Endometrium (tissue), 2 donors: ENCODE data around the gene DEK.

Experiments used
- FAIRE-seq: peaks from 2 replicates; lab custom pipeline; 2012; peaks lifted over from hg19 to GRCh38; lab: Jason Lieb, UNC
- donor health status: control.
- donor health status: control.

DEK gene

DNA sequence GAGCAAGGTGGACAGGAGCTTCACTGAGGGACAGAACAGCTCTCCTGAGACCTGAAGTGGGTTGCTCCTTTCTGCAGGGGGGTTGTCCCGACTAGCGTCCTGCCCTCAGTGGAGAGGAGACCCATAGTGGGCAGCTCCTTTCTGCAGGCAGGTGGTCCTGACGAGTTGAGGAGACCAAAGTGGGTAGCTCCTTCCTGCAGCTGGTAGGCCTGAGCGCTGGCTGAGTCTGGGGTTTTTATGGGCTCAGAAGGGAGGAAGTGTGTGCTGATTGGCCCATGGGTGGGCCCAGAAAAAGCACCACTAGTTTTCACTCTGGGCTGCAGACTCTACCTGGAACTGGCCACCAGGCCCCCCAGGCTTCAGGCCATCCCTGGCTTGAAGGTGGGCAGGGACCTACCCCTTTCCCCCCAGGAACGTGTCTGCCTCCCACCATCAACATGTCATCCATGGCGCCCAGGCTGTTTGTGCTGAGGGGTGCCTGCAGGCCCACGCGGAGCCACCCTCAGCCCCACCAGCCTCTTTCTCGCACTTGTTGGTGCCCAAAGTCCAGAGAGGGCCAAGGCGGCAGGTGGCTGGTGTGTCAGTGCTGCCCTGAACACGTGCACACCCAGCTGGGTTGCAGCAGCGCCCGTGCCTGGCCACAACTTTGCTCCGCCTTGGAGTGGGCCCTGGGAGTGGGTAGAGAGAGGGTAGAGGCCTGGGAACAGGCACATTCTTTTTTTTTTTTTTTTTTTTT lies 1.6 kb upstream of the DEK start:
- no peak for FAIRE-seq

DNA sequence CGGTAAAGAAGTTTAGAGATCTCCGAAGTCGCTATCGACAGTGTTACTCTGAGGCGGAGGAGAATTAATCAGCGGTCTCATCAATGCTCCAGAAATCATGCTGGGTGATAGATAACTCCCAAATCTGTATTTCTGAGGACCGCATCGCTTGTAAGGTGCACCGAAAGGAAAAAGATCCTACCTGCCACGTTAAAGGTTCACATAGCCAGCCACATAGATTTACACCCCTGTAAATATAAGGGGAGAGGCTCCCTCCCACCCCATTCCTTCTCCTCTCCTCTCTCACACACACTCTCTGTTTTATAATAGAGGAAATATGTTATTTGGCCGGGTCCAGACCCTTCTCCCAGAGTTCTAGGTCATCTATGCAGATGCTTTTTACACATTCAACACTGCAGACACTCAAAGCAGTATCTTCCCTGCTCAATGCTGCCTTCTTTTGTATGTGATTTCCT lies 620 bp upstream of the DEK start:
- no peak for FAIRE-seq

DNA sequence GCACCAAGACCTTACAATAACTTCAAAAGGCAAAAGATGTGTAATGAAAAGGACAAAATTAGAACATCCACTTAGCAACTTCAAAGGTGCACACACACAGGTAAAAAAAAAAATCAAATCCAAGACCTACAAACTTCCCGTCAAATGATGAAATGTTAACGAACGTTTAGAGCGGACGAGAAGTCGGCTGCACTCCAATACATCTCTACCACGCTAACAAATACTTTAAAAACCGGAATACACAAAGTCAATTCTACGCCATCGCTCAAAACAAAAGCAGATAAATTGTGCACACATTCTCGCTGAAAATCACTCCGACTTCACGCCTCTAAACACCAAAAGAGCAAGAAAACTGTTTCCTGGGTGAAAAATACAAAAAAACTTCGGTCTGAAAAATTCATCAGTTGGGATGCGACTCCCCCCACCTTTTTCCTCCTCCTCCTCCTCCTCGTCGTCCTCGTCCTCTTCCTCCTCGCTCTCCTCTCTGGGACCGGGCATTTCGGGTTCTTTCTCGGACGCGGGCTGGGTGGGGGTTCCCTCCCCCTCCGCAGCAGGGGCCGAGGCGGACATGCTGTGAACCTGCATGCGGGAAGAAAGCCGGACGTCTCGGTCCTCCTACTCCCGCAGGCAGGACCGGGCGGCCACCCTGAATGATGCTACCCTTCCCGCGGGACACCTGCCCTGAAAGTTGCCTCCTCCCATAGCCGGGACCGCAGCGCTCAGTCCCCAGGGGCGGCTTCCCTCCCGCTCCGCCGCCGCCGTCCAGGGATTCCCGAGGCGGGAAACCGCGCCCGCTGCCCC lies 712 bp downstream of the DEK start:
- FAIRE-seq, result no peak

DNA sequence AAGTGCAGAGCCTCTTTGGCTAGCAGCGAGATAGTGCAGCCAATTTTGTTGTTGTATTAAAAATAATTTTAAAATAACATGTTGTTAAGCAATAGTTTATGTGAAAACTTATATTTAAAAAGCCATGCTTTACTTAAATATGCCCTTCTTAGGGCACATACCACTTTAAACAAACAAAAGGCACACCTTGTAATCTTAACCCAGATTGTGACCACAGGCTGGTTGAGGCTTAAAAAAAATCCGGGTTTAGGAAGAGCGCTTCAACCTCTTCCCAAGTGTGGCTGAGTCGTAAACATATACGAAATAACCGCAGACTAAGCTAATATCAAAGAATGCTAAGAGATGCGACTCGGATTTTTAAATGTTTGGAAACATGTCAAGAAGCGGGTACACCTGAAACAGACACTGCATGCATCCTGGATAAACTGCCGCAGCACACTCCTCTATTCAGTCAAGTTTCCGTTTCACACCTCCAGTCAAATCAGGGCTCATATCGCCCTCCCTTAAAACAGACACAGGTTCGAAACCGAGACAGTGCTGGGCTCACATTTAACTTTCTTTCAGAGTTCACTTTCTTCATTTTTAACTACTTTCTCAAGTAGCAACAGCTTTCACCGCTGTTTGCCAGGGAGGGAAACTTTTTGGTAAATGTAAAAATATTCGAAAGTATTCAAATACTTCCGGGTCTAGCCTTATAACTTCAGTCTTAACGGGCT lies 1.5 kb downstream of the DEK start:
- no peak for FAIRE-seq

DNA sequence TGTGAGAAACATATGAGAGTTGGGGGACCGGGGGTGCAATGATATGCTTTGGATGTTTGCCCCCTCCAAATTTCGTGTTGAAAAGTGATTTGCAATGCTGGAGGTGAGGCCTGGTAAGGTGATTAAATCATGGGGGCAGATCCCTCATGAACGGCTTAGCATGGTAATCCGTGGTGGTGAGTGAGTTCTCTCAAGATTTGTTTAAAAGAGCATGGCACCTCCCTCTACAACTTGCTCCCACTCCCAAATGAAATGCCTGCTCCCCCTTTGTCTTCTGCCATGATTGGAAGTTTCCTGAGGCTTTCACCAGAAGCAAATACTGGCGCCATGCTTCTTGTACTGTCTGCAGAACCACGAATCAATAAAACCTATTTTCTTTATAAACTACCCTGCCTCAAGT lies 2.5 kb downstream of the DEK start:
- no peak for FAIRE-seq

DNA sequence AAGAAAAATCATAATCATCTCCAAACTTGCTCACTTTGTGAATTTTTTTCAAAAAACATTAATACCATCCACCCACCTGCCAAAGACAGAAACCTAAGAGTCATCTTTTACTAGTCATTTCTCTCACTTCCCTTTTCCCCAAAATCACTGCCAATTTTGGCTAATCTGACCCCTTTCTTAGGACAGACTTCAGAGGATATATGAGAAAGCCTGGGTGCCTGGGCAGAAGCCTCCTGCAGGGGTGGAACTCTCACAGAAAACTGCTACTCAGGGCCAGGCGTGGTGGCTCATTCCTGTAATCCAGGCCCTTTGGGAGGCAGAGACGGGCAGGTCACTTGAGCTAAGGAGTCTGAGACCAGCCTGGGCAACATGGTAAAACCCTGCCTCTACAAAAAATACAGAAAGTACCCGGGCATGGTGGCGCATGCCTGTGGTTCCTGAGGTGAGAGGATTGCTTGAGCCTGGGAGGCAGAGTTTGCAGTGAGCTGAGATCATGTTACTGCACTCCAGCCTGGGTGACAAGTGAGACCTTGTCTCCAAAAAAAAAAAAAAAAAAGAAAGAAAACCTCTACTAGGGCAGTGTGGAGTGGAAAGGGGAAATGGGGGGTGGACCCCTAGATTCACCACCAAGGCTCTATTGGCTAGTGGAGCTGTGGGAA lies 3.8 kb downstream of the DEK start:
- no peak for FAIRE-seq

DNA sequence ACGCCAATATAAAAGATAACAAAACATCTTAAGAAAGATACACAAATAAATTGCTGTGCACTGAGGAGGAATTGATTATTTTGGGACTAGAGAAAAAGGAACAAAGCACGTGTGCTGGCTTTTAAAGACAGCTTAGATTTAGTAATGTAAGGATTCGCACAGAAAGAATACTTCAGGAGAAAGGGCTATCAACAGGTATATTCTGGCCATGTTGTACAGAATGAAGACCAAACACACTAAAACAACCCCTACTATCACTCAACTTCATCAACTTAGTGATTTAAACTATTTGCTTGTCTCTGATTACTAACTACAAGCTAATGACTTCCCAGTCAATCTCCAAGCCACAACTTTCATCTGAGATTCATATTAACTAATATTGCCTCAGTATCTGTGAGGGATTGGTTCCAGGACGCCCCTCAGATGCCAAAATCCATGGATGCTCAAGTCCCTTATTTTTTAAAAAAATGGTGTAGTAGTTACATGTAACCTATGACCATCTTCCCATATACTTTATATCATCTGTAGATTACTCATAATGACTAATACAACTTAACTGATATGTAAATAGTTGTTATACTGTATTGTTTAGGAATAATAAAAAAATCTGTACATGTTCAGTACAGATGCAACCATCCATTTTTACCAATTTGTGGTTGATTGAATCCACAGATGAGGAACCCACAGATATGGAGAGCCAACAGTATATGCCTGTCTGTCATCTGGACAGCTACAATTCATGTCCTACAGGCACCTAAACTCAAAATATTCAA lies 4.5 kb downstream of the DEK start:
- FAIRE-seq, result no peak

DNA sequence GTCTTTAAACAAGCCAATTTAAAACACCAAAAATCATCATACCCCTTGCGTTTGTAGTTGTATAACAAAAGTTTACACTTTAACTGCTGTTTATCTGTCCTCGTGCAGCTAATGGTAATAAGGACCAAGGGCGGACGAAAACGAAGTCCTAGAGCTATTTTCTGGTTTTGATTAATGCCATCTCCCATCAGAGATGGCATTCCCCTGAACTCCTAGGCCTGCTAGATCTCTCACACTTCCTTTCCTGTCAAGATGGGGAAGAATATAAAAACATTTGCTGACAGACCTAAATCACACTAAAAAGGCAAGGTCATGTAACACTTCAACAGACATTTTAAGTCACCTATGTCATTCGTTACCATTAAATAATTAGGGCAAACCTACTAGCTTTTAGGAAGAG lies 9.5 kb downstream of the DEK start:
- no peak for FAIRE-seq

DNA sequence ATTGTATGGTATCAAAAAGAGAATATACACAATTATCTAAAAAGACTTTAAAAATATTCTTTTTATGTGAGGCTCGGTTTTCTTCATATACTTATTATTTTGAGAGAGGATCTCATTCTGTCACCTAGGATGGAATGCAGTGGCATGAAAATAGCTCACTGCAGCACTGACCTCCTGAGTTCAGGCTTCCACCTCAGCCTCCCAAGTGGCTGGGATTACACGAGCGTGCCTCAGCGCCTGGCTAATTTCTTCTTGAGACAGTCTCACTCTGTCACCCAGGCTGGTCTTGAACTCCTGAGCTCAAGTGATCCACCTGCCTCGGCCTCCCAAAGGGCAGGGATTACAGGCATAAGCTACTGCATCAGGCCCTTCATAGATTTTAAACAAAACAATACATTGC lies 10.7 kb downstream of the DEK start:
- FAIRE-seq, result no peak

DNA sequence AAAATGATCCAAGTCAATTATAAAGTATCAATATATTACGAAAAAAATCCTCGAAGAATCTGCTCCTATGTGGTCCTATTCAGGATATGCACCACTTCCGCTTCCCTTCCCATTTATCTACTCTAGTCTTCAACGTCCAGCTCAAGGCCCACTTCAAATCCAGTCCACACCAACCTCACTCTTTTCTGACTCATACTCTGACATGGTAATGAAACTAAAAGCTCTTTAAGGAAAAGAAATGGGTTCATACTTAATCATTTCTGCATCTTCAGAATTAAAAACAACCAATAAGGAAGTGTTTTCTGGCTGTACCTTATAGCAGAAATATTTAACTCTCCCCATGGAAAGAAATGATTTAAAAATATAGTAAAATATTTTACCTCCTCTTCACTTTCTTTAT lies 15.1 kb downstream of the DEK start:
- no peak for FAIRE-seq

DNA sequence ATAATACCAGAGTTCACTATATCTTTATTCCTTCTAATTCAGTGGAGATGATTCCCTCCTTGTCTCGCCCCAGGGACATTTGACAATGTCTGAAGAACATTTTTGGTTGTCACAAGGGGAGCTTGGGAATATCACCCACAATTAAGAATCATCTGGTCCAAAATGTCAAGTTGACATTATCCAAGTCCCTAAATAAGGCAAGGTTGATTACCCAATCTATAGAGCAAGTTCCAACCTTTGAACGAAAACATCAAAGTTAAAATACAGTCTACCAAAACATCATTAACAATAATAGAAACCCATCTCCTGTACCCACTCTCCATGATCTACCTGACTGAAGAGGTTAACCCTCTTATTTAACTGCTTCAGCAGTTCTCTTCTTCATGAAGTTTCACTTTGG lies 15.6 kb downstream of the DEK start:
- no peak for FAIRE-seq

DNA sequence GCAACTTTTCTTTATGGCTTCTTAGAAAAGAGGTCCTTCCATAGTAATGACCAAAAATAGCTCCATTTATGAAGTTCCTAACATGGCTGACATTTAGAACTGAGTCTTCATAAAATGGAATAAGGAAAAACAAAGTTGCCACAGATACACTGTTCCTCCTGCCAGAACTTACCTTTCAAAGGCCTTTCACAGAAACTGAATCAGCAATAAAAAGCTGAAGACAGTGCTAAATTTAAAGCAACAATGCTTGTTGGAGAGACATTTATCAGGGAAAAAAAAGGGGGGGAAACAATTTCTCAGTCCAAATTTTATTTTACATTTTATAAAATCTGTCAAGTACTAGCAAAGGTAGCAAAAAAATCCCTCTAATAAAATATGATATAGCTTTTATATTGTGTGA lies 17.3 kb downstream of the DEK start:
- no peak for FAIRE-seq

DNA sequence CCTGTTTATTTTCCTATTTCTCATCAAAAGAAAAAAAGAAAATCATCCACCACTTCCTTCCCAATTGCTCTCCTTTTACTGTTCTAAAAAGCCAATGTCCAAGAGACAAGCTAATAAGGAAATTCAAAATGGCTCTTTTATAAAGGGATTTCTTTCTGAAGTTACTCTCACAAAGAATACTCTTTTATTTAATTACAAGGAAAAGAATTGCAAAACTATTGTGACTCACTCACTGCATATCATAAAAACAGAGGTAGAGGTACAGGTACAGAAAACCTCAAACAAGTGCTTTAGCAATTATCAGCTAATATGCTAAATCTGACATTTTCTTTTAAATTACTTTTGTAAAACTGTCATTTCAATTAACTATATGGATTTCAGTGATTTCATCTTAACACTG lies 18.1 kb downstream of the DEK start:
- FAIRE-seq, result no peak

DNA sequence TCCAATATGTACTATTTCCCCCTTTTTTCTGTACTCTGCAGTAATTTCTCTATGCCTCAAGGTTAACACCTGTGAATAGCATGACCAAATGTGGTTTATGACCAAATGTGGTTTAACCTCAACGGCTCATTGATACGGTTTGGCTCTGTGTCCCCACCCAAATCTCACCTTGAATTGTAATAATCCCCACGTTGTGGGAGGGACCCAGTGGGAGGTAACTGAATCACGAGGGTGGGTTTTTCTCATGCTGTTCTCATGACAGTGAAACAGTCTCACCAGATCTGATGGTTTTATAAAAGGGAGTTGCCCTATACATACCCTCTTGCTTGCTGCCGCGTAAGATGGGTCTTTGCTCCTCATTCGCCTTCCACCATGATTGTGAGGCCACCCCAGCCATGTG lies 18.7 kb downstream of the DEK start:
- FAIRE-seq, result no peak

DNA sequence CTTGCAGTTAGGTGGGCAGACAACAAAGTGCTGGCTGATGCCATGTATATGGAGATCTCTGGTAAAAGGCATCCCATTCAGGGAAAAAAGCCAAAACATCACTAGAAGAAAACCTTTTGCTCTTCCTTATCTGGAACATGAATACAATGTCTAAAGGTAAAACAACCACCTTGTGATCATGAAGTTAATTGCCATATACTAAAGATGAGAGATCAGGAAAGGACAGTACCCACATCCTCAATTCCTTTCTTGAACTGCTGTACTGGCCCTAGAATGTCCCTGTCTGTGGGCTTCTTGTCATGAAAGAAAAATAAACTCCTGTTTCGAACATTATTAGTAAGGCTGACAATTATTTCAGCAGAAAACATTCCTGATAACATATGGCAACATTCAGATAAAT lies 19.3 kb downstream of the DEK start:
- no peak for FAIRE-seq

DNA sequence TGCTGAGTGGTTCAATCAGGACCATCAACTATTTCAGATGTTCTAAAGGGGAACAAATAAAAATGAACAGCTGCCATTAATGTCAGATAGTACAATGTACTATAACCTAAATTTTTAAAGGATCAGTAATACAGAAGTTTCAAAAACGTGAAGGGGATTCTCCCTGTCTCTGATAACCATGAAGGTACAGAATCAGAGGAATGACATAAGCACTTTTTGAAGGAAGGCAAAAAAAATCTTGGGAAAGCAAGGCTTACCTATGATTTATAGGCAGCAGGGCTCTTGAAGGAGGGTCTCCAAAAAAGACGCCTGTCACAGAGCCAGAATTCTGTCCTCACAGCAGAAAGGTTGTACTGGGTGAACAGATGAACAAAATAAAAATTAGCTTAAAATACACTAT lies 20.1 kb downstream of the DEK start:
- no peak for FAIRE-seq

DNA sequence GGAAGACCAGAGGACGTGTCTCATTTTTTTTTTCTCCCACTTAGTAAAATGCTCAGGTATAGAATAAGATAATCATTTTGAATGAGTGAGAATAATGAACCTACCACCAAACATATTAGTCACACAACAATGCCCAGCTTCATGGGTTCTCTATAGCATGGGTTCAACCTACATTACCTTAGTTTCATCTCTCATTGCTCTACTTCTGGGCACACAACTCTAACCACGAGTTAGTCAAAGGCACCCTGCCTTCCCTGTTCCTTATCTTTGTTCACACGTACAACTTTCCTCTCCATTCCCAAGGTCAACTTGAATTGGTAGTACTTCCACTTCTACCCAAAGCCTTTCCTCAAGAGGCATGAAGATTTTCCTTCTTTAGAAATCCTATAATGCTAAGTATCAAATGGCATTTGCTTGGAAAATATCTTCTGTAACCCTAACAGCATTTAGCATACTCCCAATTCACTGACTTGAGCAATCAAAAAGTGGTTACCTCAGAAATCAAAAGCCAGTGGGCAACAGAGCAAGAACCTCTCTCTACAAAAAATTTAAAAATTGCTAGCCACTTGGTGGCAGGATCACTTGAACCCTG lies 20.9 kb downstream of the DEK start:
- FAIRE-seq, result no peak

DNA sequence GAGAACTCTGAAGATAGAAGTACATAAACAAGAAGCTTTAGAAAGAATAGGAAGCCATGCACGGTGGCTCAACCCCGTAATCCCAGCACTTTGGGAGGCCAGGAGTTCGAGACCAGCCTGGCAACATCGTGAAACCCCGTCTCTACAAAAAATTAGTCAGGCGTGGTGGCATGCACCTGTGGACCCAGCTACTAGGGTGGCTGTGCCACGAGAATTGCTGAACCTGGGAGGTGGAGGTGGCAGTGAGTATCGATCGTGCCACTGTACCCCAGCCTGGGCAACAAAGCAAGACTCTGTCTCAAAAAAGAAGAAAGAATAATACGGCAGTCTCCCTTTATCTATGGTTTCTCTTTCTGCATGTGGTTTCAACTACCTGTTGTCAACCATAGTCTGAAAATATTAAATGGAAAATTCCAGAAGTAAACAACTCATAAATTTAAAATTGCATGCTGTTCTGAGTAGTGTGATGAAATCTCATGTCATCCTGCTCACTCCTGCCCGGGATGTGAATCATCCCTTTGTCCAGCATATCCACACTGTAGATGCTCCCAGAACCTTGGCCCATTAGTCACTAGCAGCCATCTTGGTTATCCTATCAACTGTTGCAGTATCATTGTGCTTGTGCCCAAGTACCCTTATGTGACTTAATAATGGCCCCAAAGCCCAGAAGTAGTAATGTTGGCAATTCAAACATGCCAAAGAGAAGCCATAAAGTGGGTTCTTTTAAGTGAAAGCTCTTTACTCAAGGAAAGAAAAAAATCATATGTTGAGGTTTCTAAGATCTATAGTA lies 22.1 kb downstream of the DEK start:
- FAIRE-seq, result no peak

DNA sequence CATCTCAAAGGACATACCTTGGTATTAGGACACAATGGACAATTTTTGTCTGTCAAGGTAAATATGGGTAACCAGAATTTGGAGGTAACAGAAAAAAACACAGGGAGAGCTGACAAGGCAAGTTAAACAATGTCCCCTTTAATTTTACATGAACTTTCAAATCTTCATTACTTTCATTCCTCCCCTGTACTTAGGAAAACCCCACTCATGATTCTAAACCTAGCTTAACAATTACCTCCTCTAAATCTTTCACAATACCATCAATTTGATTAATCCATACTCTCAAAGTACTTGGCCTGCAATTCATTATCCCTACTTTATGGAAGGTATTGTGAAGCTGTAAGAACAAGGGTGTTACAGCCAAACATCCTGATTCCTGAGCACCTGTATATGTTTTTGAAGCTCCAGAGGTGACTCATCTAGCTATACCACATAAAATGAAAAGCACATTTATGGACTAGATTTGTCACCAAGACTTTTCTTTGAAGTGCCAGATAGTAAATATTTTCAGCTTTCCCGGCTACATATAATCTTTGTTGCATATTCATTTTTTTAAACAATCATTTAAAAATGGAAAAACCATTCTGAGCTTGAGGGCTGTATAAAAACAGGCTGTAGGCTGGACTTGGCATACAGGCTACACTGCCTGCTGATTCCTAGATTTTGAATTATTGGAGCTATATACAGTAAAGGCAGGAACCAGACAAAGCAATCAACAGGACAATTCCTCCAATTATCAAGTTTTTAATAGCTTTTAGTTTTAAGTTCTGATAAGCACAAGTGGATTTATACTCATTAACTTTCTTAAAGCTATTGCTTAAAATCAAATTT lies 22.9 kb downstream of the DEK start:
- no peak for FAIRE-seq

DNA sequence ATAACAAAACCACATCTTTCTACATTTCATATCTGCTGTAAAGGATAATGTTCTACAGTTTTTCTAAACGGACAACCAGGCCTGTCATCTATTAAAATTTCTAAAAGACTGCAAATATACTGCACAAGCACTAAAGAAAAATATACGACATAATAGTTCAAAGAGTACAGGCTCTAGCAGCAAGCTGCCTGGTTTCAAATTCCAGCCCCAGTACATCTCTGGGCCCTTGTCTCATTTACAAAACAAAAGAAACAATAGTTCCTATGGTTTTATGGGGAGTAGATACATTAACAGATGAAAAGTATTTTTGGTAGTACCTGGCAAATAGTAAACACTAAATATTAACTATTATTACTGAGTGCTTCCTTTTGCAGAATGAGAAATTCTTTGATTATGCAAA lies 24.1 kb downstream of the DEK start:
- FAIRE-seq, result no peak
